HG02642 (cell line): ENCODE measurements around the gene MROH9.

Experiments used
- ATAC-seq: cut with Tn5 transposase; IDR thresholded peaks from one replicate; pipeline ENCODE4 v1.9.1; 2021; ENCODE audit warnings: mild to moderate bottlenecking; ENCODE audit not compliant: unreplicated experiment, poor library complexity

MROH9 gene

DNA sequence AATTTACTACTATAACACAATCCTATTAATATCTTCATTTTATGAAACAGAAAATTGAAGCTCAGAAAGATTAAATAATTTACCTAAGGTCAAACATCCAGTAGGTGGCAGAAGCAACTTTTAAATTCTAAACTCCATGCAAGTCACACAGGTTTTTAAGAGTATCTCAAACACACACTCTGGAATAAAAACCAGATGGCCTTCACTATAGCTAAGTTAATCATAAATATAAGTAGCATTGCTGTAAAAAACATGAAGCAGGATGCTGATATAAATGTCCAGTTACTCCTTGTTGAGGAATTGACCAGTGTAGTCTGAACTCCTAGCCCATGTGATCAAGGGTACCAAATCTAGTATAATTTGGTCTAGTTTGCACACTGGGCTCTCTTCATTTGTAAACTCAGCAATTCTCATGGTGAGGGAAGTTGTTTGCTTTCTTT lies 146.0 kb downstream of the MROH9 start:
- ATAC-seq: no peak

DNA sequence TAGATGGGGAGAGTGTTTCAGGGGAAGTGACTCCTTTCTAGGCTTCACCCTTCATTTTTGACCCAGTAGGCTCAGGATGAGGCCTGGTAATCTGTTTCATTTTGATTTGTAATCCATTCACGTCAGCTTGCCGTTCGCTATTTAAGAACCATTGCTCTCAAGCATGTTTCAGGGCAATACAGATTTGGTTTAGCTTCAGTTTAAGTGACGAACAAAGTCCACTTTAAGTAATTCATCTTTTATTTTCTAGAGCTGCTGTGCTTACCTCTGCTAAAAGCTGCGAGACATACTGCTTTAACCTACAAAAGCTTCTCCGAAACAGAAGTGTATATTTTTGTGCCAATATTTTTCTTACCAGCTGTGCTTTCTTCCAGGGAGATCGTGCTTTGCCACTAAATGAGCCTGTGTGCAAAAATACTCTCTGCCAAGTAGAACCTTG lies 146.4 kb downstream of the MROH9 start:
- no peak for ATAC-seq

DNA sequence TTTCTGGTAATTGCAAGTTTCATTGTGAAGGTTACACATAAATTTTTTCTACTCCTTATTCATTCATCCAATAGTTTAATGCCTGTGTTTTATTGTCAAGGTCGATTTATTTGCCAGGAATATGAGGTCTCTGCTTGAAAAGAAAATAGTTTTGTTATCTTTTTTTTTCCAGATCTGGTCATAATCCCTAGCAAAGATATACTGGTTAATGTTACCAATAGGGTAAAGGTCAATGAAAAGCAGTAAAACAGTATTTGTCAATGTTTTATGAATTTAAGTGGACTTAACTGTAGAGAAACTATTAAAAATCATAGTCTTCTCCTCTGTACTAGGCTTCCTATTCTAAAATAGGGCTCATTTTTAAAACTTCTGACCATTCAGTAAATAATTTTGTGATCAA lies 147.3 kb downstream of the MROH9 start:
- no peak for ATAC-seq

- no peak for ATAC-seq
Observed at GRCh38 chr1:171083222-171083621, 147.9 kb downstream of the MROH9 start.

DNA sequence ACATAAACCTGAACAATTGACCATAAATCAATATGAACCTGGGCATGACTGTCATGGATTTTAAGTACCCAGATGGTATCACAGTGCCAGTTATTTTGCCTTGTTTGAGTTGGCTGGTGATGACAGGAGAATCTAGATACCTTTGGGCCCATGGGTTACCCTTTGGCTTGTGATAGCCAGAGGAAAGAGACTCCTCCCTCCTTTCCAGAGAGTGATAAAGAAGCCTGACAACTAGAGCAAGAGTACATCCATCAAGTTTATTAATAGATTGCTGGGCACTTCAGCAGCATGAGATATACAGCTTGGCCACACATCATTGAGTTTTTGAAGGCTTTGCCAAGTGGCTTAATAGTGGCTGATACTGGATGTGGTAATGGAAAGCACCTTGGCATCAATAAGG lies 148.8 kb downstream of the MROH9 start:
- ATAC-seq: no peak

DNA sequence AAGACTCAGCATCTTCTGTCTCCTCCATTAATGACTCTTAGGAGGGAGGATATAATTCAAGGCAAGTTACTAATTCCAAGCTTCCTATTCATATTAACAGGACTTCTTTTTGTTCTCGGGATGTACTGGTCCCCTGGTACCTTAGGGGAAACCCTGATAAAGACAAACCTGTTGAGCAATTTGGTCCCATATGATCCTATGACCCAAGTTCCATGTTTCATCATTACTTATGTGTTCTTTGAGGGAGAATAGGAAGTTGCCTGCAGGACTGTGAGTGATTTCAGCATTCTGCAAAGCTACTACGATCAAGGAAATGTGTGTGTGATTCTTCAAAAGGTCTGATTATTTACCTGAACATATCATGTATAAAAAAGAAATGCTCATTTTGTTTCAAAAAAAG lies 149.5 kb downstream of the MROH9 start:
- ATAC-seq: no peak

GRCh38 chr1:171087896-171088295 lies 152.6 kb downstream of the MROH9 start:
- no peak for ATAC-seq

GRCh38 chr1:171090604-171091003 lies 155.3 kb downstream of the MROH9 start, which contains the start of gene FMO3:
TSS of gene FMO3 (plus strand) at chr1:171090905. CDS start at chr1:171092659, 1,754 bp downstream.
- no peak for ATAC-seq

- no peak for ATAC-seq
Observed at GRCh38 chr1:171103862-171104261, 168.5 kb downstream of the MROH9 start.

GRCh38 chr1:171107262-171107940 lies 172.1 kb downstream of the MROH9 start:
- no peak for ATAC-seq

DNA sequence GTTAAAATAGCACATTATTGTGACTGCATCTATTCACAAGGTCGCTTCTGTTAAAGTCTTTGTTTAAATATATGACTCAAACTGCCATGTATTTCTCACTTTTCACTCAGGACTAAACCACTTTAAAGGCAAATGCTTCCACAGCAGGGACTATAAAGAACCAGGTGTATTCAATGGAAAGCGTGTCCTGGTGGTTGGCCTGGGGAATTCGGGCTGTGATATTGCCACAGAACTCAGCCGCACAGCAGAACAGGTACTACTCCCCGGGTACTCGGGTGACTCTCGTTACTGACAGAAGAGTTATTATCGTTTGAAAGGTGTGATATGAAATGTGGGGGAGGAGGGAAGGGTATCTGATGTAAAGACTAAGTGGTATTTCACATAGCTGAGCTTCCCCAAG lies 172.6 kb downstream of the MROH9 start:
- ATAC-seq: no peak

DNA sequence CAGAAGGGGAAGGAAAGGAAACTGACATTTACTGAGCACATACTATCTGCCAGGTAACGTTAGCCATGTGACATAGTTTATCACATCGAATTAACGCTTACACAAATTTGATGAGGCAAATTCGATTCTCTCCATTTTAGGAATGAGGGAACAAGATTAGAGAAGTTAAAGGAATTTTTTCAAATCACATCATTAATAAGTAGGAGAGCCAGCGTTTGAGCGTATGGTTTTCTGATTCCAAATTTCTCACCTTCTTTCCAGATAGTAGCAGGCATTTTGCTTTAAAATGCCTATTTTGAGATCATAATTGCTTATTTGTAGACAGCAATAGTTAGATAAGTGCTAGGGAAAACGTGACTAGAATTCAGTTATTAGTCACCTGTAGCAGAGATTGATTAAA lies 174.6 kb downstream of the MROH9 start:
- ATAC-seq: no peak

DNA sequence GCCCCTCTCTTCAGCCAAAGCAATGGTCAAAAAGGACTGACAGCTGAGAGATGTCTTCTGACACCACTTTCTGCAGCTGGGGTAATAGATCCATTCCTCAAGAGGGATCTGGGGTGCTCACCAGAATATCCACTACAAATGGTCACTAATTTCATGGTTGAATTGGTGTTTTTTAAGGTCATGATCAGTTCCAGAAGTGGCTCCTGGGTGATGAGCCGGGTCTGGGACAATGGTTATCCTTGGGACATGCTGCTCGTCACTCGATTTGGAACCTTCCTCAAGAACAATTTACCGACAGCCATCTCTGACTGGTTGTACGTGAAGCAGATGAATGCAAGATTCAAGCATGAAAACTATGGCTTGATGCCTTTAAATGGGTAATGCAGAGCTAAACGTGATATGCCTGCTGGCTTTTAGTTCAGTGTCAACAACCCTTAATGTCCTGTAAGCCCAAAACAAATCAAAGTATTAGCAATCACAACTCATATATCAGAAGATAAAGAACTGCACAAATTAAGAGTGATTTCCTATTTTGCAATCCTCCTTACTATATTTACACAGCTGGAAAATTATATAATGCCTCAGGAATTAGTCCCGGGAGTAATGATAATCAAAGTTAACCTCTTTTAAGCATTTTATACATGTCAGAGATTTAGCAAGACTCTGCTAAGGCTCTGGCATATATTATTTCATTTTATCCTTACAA lies 175.4 kb downstream of the MROH9 start:
- ATAC-seq: no peak

- no peak for ATAC-seq
Observed at GRCh38 chr1:171112119-171112518, 176.8 kb downstream of the MROH9 start.

GRCh38 chr1:171113382-171113781 lies 178.0 kb downstream of the MROH9 start:
- no peak for ATAC-seq
